SK-N-SH treated with all-trans-retinoic acid at 6 μM for 48 hours (cell line): ENCODE data around the gene MTA3.

Source experiments
- ATAC-seq: fragments of 200-7000 bp; cut with Tn5 transposase; 3 replicates; pipeline ENCODE4 v1.9.1; 2020; ENCODE audit warnings: mild to moderate bottlenecking, moderate library complexity
- BACH2 ChIP-seq: fragments of 250-450 bp; sonication (Bioruptor Pico); IDR thresholded peaks from 2 replicates; pipeline ENCODE4 v1.9.0; 2021; ENCODE audit warnings: mild to moderate bottlenecking, borderline replicate concordance
- CREB5 ChIP-seq: fragments of 250-450 bp; sonication (Bioruptor Pico); IDR thresholded peaks from 2 replicates; pipeline ENCODE4 v1.5.1; 2020; ENCODE audit warnings: low read depth, mild to moderate bottlenecking, moderate library complexity
- CSDC2 ChIP-seq: fragments of 250-450 bp; sonication (Bioruptor Pico); IDR thresholded peaks from 2 replicates; pipeline ENCODE4 v1.5.0; 2020; ENCODE audit warnings: mild to moderate bottlenecking, moderate library complexity
- CSRNP3 ChIP-seq: fragments of 250-450 bp; sonication (Bioruptor Pico); IDR thresholded peaks from 2 replicates; pipeline ENCODE4 v1.5.1; 2021; ENCODE audit warnings: mild to moderate bottlenecking, moderate library complexity
- ESRRG ChIP-seq: fragments of 250-450 bp; sonication (Bioruptor Pico); IDR thresholded peaks from 2 replicates; pipeline ENCODE4 v1.6.1; 2021; ENCODE audit warnings: mild to moderate bottlenecking
- GLIS3 ChIP-seq: fragments of 250-450 bp; sonication (Bioruptor Pico); IDR thresholded peaks from 2 replicates; pipeline ENCODE4 v1.5.0; 2020; ENCODE audit warnings: mild to moderate bottlenecking, moderate library complexity
- ISL1 ChIP-seq: fragments of 250-450 bp; sonication (Bioruptor Pico); IDR thresholded peaks from 2 replicates; pipeline ENCODE4 v2.1.2; 2022; ENCODE audit warnings: mild to moderate bottlenecking, moderate library complexity
- OSR1 ChIP-seq: fragments of 250-450 bp; sonication (Bioruptor Pico); IDR thresholded peaks from 2 replicates; pipeline ENCODE4 v1.8.0; 2022; ENCODE audit warnings: moderate library complexity, mild to moderate bottlenecking, inconsistent platforms
- PATZ1 ChIP-seq: fragments of 250-450 bp; sonication (Bioruptor Pico); IDR thresholded peaks from 2 replicates; pipeline ENCODE4 v1.8.0; 2020; ENCODE audit warnings: mild to moderate bottlenecking, moderate library complexity, borderline replicate concordance
- PPARA ChIP-seq: fragments of 250-450 bp; sonication (Bioruptor Pico); IDR thresholded peaks from 2 replicates; pipeline ENCODE4 v1.5.0; 2020; ENCODE audit warnings: mild to moderate bottlenecking, borderline replicate concordance
- RARB ChIP-seq: fragments of 250-450 bp; sonication (Bioruptor Pico); IDR thresholded peaks from 2 replicates; pipeline ENCODE4 v1.8.0; 2021; ENCODE audit warnings: mild to moderate bottlenecking, moderate library complexity
- SNAI2 ChIP-seq: fragments of 250-450 bp; sonication (Bioruptor Pico); IDR thresholded peaks from 2 replicates; pipeline ENCODE4 v1.5.0; 2020; ENCODE audit warnings: mild to moderate bottlenecking, moderate library complexity
- TCF4 ChIP-seq: fragments of 250-450 bp; sonication (Bioruptor Pico); IDR thresholded peaks from 2 replicates; pipeline ENCODE4 v1.8.0; 2021; ENCODE audit warnings: mild to moderate bottlenecking, moderate library complexity, borderline replicate concordance
- TOX ChIP-seq: fragments of 250-450 bp; sonication (Bioruptor Pico); IDR thresholded peaks from 2 replicates; pipeline ENCODE4 v1.8.0; 2021; ENCODE audit warnings: mild to moderate bottlenecking, moderate library complexity, borderline replicate concordance
- TSHZ2 ChIP-seq: fragments of 250-450 bp; sonication (Bioruptor Pico); IDR thresholded peaks from 2 replicates; pipeline ENCODE4 v1.5.0; 2020; ENCODE audit warnings: mild to moderate bottlenecking, moderate library complexity
- ZC3H10 ChIP-seq: fragments of 250-450 bp; sonication (Bioruptor Pico); IDR thresholded peaks from 2 replicates; pipeline ENCODE4 v1.5.1; 2021; ENCODE audit warnings: mild to moderate bottlenecking, moderate library complexity
- ZFP3 ChIP-seq: fragments of 250-450 bp; sonication (Bioruptor Pico); IDR thresholded peaks from 2 replicates; pipeline ENCODE4 v1.5.0; 2020; ENCODE audit warnings: mild to moderate bottlenecking, moderate library complexity
- ZFP30 ChIP-seq: fragments of 450-650 bp; formaldehyde crosslinking; IDR thresholded peaks from 2 replicates; pipeline ENCODE4 v1.5.0; 2022; ENCODE audit warnings: mild to moderate bottlenecking, moderate library complexity
- ZNF70 ChIP-seq: fragments of 450-650 bp; formaldehyde crosslinking; IDR thresholded peaks from 2 replicates; pipeline ENCODE4 v1.5.0; 2020; ENCODE audit warnings: mild to moderate bottlenecking, moderate library complexity
- ZNF8 ChIP-seq: fragments of 450-650 bp; formaldehyde crosslinking; IDR thresholded peaks from 2 replicates; pipeline ENCODE4 v1.5.0; 2020; ENCODE audit warnings: mild to moderate bottlenecking, moderate library complexity

Gene MTA3

GRCh38 chr2:42568401-42569115 lies at the start of gene MTA3:
Gene MTA3 (plus strand): TSS chr2:42568632. CDS start chr2:42568746, 114 bp downstream.
- TF ChIP-seq SNAI2 (CRISPR knock-in tag) (no peak), GLIS3 (CRISPR knock-in tag) (no peak), ISL1 (CRISPR knock-in tag) (no peak), ZNF8 (CRISPR knock-in tag) (no peak), ZC3H10 (CRISPR knock-in tag) (no peak), CSRNP3 (CRISPR knock-in tag) (no peak), ESRRG (CRISPR knock-in tag) (no peak), TCF4 (CRISPR knock-in tag) (no peak), CREB5 (CRISPR knock-in tag) (no peak), TOX (CRISPR knock-in tag) (no peak), ZFP30 (CRISPR knock-in tag) (no peak), ZFP3 (CRISPR knock-in tag) (no peak)
- peak; percentile 85 for ATAC-seq

- no peak for ATAC-seq
- no peak for TF ChIP-seq TSHZ2 (CRISPR knock-in tag)
- no peak for TF ChIP-seq PPARA (CRISPR knock-in tag)
- TF ChIP-seq ZNF8 (CRISPR knock-in tag), result no peak
- no peak for TF ChIP-seq OSR1 (CRISPR knock-in tag)
- TF ChIP-seq ZNF70 (CRISPR knock-in tag), result no peak
- no peak for TF ChIP-seq CREB5 (CRISPR knock-in tag)
- no peak for TF ChIP-seq SNAI2 (CRISPR knock-in tag)
- TF ChIP-seq GLIS3 (CRISPR knock-in tag), result no peak
- TF ChIP-seq ESRRG (CRISPR knock-in tag), result no peak
- no peak for TF ChIP-seq TOX (CRISPR knock-in tag)
- TF ChIP-seq RARB (CRISPR knock-in tag), result no peak
Measured at GRCh38 chr2:42519624-42520023, 48.8 kb upstream of the MTA3 start.

- ATAC-seq, result no peak
- TF ChIP-seq TCF4 (CRISPR knock-in tag) (no peak), ZFP3 (CRISPR knock-in tag) (no peak), ZNF70 (CRISPR knock-in tag) (no peak), CSDC2 (no peak), GLIS3 (CRISPR knock-in tag) (no peak), PPARA (CRISPR knock-in tag) (no peak), CREB5 (CRISPR knock-in tag) (no peak), TOX (CRISPR knock-in tag) (no peak), PATZ1 (CRISPR knock-in tag) (no peak), ISL1 (CRISPR knock-in tag) (no peak), BACH2 (CRISPR knock-in tag) (no peak), CSRNP3 (CRISPR knock-in tag) (no peak), ZFP30 (CRISPR knock-in tag) (no peak), TSHZ2 (CRISPR knock-in tag) (no peak), ZC3H10 (CRISPR knock-in tag) (no peak)
Measured at GRCh38 chr2:42522035-42522434, 46.4 kb upstream of the MTA3 start.
